ENCODE measurements around the gene SELENON.

SELENON gene

DNA sequence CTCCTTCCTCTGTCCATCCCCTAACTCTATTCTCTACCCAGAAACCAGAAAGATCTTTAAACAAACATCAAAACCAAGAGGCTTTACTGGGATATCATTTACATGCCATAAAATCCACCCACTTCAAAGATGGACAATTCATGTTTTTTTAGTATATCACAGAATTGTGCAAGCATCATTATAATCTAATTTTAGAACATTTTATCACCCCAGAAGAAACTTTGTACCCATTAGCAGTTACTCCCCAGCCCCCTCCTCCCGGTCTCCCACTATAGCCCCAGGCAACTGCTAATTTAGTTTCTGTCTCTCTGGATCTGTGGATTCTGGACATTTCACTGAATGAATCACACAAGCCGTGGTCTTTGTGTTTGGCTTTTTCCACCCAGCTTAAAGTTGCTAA, 4.8 kb upstream of the SELENON start:
- DNase-seq, result no peak

DNA sequence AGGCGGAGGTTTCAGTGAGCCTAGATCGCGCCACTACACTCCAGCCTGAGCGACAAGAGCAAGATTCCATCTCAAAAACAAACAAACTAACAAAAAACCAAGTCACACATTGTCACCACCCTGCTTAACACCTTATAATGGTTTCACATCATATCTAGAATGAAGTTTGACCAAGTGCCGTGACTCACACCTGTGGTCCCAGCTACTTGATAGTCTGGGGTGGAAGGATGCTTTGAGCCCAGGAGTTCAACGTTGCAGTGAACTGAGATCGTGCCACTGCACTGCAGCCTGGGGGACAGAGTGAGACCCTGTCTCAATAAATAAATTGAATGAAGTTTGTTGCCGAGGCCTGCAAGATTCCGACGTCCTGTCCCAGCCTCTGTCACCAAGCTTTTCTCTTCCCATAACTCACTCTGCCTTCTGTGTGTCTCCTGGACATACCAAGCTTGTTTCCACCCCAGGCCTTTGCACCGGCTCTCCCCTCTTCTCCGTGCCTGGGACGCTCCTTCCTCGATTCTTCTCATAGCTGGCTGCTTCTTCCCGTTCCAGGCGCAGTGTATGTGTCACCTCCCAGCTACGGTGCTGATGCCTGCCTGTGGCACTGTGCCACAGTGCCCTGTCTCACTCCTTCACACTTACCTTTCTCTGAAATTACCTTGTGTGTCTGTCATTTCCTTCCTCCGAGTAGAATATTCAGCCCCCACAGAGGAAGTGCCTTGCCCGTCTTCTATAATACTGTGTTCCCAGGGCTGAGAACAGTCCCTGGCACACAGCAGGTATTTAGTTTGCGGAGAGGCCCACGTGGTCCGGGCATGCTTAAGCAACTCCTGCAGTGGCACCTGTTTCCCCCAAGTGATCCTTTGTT, 3.8 kb upstream of the SELENON start:
- DNase-seq, result peak; percentile 52

DNA sequence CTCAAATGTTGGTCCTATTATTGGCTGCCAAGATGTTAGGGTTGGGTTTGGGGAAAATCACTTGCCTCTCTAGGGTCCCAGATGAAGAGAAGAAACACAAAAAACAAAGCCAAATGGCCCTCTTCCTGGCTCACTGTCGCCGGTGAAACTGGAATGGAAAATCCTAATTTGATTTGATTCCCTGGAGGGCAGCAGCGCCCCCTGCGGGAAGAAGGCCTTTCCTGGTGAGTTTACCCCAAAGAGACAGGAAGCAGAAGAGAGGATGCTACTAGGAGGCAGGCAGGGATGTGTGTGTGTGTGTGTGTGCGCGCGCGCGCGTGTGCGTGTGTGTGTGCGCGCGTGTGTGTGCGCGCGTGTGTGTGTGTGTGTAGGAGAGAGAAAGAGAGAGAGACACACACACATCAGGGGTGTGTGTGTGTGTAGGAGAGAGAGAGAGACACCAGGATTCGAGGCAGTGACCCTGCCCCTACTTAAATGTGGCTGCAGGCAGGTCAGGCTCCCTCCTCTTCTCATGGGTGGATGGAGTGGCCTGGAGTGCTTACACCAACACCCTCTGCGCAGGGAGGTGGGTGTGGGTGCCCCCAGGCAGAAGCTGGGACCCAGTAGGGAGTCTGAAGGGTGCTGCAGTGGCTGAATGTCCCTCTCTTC, 3.1 kb upstream of the SELENON start:
- peak; percentile 92 for DNase-seq

DNA sequence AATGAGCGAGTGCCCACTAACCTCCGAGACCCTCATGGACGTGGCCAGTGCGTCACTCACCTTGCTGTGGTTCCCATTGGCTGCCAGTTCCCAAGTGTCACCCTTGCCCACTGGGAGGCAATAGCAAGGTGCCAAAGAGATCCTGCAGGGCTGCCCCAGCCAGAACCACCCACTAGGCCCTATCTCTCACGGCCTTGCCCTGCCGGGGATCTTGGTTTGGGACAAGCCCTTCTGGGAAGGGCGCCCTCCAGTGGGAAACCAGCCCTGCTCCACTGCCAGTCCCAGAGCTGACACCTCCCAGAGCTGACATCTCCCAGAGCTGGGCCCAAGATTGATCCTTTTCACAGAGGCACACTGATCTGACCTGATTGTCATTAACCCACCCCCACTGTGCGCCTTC, 2.1 kb upstream of the SELENON start:
- peak; percentile 44 for DNase-seq

DNA sequence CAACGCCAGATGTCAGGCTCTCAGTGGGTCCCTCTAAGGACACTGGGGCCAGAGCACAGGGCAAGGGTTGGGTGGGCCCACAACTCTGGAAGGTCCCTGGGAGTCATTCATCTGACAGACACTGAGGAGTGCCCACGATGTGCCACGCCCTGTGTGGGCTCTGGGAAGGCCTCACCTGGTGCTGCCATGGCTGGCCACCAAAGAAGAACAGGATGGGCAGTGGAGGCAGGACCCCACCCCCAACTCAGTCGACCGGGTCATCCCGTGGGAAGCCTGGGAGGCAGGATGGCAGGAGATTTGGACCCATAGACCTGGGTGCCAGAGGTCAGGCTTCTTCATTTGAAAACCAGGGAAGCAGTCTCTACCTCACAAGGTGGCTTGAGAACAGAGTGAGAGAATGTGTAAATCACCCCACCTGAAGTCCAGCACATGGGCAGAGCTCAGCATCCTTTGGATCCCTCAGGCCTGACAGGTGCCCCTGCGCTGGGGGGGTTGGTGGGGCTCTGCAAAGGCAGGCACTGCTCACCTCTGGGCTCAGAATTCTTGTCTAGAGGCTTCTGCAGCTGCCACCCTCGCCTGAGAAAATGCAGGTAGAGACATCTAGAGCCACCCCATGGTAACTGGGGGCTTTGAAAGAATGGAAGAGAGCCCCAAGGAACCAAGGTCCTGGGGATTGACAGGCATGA, 1.2 kb upstream of the SELENON start:
- DNase-seq, result no peak

DNA sequence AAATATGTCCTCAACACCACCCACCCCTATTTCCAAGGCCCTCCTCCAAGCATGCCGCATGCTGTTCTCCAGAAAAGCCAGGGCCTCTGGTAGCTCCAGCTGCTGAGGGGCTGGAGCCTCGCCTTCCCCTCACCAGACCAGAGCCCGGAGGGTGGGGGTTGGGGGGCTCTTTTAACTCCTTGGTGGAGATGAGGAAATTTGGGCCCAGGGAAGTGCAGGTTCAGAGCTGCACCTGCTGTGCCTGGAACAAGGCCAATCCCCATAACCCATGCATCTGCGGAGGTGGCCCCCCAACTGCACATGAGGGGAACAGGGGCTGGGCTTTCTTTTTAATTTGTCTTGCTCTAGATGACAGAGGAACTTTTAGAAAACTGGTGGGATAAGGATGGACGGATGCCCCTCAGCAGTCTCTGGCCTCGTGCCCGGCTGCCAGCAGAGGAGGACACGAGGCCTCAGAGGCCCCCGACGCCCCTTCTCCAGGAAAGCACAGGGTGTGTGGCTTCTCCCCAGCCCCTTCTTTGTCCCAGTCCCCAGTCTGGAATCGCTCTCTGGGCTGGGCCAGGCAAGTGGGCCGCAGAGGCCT, 550 bp upstream of the SELENON start:
- DNase-seq, result no peak

DNA sequence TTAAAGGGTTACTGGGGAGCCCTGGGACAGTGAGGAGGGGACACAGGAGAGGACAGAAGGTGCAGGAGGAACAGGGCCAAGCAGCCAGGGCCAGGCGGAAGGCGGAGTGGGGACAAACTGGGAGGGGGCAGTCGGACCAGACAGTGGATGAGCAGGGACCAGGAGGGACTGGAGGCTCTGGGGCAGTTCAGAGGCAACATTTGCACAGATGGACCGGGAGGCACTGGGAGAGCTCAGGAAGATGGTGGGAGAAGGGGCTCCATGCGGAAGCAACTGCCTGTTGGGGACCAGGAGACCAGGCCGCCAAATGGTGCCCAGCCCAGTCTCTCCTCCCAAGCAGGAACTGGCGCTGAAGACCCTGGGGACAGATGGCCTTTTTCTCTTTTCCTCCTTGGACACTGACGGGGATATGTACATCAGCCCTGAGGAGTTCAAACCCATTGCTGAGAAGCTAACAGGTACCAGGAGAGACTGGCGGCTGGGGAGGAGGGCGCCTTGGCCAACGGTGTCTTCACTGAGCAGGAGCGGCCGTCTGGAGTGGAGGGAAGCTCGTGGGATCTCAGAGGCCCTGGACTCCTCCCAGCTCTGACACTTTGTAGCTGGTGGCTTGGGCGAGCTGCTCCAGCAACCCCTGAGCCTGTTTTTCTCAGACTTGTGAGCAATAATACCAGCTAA, 847 bp downstream of the SELENON start:
- no peak for DNase-seq

DNA sequence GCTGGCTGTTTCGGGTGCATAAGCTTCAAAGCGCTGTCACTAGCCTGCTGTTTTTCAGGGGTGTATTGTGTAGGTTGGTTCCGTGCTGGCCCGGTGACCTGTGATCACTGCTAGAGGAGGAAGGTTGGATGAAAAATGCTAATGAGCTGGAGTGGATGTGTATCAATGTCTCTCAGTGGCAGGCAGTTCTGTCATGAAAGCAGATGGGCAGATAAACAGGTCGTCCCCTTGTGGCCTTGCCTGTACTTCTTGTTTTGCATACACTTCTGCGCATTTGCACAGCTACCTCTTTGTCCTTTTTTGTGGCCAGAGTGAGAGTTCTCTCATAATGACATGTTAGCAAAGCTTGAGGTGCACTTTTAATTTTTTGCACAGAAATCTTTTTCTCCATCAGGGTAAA, 2.9 kb downstream of the SELENON start:
- no peak for DNase-seq

DNA sequence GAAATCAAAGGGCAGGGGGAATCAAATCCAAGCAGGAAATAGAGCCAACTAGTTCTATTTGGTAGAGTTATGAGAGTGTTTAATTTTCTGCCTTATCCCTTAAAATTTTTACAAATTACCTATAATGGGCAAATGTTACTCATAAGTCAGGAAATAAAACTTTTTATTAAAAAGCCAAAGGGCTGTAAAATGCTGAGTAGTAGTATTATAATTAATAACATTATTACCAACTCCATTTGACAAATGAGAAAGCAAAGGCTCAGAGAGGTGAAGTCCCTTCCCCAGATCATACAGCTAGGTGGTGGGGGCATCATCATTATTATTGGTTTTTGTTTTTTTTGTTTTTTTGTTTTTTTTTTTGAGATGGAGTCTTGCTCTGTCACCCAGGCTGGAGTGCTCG, 3.4 kb downstream of the SELENON start:
- DNase-seq, result no peak

DNA sequence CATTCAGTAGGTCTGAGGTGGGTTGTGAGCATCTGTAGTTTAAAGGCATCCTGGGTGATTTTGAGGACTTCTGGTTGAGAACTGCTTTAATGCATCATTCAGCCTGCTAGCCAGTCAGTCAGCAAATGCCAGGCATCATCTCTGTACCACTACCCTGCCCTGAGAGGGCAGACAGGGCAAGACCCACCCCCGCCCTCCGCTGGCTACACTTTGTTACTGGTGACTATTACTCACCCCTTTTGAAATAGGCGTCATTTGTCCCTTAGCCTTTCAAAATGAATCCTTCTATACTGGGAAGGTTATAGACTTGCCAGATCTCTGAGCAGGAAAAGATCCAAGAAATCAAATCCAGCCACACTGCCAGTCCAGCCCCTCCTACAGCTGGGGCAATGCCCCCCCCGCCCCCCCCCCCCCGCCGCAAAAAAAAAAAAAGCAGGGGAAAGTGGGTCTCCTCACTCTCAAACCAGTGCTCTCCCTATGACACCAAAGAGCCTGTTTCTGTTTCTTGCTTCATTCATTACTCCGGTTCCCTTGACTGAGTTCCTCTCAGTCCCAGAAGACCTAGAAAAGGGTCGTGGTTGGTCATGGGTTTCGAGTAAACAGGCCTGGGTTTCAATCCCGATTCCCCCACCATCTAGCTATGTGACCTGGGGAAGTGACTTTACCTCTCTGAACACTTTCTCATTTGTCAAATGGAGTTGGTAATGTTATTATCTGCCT, 4.4 kb downstream of the SELENON start:
- DNase-seq, result no peak

DNA sequence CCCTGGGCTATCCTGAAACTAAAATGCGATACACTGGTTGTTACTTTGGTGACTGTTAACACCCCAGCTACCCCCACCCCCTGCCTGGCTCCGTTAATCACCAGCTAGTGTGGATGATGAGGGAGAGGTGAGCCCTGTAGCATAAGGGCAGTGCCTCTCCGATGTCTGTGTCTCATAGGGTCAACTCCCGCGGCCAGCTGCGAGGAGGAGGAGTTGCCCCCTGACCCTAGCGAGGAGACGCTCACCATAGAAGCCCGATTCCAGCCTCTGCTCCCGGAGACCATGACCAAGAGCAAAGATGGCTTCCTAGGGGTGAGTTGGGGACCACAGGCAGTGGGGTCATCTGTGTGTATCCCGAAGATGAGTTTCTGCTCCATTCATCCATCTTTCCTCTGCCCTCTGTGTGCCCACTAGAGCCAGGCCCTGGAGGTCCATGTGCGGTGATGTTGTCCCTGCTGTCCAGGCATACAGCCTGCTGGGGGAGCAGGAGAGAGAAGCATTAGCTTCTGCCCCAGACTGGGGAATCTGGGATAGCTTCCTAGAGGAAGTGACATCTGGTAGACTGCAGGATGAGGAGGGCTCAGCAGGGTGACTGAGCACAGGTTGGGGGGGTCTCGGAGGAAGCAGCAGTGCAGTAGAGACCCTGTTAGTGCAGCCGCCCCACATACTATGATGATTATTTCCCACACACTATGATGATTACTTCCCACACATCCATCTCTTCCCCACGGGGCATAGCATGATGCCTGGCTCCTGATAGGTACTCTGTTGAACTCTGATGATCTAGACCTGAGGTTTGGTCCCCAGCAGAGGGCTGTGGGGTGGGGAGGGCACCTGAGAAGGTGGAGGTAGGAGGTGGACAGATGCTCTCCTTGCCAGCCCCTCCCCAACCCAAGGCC, 5.2 kb downstream of the SELENON start:
- DNase-seq, result no peak

DNA sequence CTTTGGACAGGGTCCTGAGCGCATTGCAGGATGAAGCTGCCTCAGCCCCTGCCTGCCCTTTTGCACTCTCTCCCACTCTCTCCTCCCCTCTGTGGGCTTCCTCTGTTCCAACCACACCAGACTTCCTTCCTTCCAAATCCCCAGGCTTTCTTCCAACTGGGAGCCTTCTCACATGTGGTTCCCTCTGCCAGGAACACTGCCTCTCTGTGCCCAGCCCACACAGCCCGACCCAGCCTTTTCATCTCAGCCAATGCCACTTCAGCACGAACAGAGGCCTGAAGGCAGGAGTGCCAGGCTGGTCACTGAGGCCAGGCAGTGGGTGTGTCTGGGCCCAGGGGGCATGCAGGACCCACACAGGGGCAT, 5.9 kb downstream of the SELENON start:
- no peak for DNase-seq

DNA sequence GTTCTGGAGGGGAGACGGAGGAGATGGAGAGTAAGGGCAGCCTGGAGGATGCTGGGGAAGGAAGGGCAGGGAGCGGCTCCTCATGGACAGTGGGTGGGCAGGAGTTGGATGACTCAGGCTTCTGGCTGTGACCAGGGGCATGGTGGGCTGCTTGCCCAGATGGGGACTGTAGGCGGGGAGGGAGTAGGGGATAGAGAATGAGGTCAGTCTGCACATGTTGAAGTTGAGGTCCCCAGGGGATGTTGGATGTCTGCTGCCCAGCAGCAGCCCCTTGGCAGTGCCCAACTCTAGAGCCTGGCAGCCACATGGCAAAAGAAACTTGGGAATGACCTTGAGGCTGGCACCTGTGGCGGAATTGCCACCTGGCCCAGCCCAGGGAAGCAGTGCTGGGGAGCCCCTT, 6.4 kb downstream of the SELENON start:
- DNase-seq, result no peak

DNA sequence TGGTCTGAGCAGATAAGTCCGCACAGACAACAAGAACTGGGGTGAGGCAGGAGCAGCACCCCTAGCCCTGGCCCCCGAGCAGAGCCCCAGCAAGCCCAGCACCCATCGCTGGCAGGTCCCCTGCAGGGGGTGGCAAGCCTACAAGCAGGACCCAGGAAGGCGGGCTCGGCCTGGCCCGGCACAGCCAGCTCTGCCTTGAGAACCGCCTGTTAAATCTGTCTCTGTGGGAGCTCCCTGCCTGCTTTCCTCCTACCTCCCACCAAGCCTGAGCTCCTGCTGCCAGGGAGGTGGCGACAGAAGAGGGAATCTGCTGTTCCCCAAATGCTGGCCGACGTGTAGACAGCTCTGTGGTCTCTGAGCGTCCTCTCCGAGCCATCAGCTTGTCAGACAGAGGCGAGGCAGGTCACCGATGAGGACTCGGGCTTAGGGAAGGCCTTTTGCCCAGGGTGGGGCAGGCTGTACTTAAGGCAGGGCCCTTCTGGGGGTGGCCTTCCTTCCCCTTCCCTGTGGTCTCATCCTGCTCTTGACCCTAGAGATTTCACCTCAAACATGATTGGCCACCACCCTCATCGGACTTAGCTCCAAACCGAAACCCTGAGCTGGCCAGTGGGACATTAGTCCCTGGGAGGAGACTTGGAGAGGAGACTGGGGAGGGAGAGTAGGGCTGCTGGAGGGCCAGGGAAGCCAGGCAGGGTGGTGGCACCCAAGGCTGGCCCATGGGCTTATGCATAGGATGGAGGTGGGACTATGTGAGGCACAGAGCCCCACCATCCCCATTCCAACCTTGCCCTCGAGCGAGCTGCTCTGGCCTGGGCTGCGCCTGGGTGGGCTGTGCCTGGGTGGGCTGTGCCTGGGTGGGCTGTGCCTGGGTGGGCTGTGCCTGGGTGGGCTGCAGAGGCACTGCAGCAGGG, 7.7 kb downstream of the SELENON start:
- DNase-seq, result no peak

DNA sequence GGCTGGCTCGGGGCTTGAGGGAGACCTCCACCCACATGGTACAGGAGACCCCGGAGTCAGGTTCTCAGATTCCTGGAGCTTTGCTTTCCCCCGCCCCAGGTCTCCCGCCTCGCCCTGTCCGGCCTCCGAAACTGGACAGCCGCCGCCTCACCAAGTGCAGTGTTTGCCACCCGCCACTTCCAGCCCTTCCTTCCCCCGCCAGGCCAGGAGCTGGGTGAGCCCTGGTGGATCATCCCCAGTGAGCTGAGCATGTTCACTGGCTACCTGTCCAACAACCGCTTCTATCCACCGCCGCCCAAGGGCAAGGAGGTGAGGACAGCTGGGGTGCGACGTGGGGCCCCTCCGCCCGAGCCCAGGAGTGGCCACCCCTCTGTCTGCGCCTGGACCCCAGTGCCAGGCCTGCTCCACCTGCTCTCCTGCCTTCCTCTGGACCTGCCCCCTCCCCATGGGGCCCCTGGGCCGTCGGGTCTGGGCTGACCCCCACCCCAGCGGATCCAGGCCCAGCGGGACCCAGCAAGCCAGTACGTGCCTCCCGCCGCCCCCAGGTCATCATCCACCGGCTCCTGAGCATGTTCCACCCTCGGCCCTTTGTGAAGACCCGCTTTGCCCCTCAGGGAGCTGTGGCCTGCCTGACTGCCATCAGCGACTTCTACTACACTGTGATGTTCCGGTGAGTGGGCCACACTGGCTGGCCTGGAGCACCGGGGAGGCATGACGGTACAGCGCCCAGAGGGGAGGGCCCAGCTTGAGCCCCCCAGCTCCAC, 8.7 kb downstream of the SELENON start:
- no peak for DNase-seq

DNA sequence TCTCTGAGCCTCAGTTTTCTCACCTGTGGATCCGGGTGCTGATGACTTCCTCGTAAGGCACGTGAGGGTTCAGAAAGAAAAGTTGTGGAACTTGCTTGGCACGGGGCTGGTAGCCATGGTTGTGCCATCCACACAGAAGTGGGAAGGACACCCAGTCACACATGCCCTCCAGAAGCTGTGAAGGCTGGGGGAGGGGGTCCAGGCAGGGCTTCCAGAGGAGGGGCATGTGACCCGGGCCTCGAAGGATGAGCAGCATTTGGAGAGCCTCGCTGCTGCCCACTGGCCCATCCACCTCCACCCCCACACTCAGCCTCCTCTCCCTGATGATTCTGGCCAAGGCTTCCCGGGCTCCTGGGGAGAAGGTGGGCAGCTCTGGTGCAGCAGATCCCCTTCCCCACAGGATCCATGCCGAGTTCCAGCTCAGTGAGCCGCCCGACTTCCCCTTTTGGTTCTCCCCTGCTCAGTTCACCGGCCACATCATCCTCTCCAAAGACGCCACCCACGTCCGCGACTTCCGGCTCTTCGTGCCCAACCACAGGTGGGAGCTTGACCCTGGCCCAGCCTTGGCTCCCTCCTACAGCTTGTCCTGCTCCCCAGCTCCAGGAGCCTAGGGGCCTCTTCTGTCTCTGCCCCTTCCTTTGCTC, 9.4 kb downstream of the SELENON start:
- DNase-seq, result no peak

DNA sequence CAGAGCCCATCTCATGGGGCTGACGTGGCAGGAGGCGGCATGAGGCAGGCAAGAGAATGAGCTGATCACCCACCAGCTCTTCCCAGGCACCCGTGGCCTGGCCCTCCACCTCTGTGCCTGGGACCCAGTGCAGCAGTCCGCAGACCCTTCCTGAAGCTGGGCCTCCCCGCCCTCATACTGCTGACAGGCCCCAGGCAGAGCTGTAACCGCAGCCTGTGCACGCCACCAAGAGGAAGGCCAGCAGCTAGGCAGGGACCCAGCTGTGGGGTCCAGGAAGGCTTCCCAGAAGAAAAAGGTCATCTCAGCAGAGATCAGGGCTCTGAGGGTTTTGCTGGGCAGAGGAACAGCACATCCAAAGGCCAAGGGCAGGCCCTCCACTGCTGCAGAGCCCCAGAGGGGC, 9.9 kb downstream of the SELENON start:
- no peak for DNase-seq

DNA sequence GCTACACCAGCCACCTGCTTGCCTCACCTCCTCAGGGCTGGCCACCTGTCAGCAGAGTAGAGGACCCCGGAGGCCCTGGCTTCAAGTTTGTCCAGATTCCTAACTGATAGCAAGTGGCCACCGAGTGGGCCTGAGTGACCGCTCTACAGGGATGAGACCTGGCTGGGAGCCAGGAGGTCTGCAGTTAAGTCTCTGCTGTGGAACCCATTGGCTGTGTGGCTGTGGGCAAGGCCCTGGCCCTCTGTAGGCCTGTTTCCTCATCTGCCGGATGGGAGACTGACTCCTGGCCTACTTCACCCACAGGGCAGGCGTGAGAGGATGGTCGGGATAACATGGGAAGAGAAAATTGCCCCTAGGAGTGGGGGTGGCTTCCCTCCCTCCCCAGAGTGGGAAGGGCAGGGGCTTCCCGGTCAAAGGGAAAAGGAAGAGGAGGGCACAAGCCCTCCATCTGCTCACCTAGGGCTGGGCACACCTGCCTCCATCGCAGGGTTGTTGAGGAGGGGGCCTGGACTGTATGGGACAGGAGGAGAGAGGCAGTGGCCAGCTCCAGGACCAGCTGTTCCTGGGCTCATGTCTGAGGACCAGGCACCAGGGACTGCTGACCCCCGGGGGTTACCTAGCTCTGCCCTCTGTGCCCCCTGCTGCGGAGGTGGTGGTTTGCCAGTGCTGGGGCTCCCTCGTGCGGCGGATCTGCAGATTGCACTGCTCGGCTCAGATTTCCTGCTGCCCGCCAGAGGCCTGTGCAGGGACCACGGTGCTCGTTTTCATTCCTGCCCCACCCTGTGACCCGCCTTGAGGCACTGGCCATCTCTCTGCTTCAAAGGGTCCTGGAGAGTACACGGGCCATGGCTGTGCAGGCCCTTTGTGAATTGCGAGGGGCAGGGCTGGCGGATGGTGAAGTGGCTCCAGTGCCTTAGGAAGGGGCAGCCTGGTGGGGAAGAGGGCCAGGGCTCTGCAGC, 10.6 kb downstream of the SELENON start:
- DNase-seq, result peak; percentile 40

Data from NCI-H1694 treated with DMSO at 0.1 percent for 48 hours (cell line).